ENCODE results near the gene PSMD1. TPM values are rescaled to one million over a fixed set of nuclear protein-coding genes. Genes with fewer than 3 reads are reported as not detected.

PSMD1 gene
- total RNA-seq, 3 donors from 2014 or later (not counting 1 experiment from before 2014, with no cell fraction given), result 44.1 to 54.9 (median 49.7) TPM

DNA sequence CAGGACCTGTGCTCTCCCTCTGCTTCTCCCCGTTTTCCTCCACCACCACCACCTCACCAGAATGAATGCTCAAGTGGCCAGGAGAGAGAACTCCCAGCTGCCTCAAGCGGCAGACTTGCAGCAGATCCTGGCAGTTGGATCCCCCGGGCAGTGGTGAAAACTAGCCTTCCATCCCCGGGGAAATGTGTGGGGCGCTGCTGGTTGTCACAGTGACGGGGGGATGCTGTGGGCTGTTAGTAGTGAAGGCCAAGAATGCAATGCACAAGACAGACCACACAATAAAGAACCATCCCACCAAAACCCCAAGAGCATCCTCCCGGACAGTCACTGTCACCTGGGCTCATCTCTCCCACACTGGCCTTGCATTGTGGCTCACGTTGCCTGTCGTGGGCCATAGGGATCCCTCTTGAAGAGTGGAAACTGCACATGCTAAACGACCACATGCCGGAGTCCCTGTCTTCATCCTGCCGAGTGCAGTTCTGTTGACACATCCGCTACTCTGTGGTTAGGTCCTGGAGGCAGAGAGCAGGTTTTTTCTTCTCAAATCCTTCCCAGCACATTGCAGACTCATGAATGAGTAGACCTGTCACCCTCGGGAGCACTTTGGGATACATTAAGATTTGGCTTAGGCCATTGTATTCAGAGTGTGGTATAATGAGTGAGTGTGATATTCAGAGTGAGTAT, 47.3 kb upstream of the PSMD1 start:
- WGBS (ENCODE audit: insufficient coverage), result 79% methylated on average over 13 of the region's 14 CpGs
- Mint-ChIP-seq H3K27ac (no peak overlapping the region), H3K4me1 (peaks cover 0 to 12% of the 10 kb centered on the region in 2 donors), H3K27me3 (ENCODE audit: low read depth in 2 of 2) (peaks cover 28 to 52% of the 10 kb centered on the region in 2 donors), H3K9me3 (peaks cover 8 to 9% of the 10 kb centered on the region in 2 donors), H3K36me3 (no peaks in the 10 kb centered on the region), H3K4me3 (no peak overlapping the region)
- H3K36me3 ChIP-seq (ENCODE audit: control insufficient read depth, insufficient read depth, low read length), result no peaks in the 10 kb centered on the region
- no peak overlapping the region for H3K4me3 ChIP-seq (ENCODE audit: low read length)
- no peaks in the 10 kb centered on the region for H3K4me1 ChIP-seq (ENCODE audit: control insufficient read depth, insufficient read depth, low read length)
- no peak for DNase-seq
- H3K9me3 ChIP-seq (ENCODE audit: control insufficient read depth, insufficient read depth, low read length), result no peaks in the 10 kb centered on the region
- no peak for ATAC-seq
- H3K27me3 ChIP-seq (ENCODE audit: control insufficient read depth, insufficient read depth, low read length), result peaks cover 1% of the 10 kb centered on the region
- no peak overlapping the region for H3K27ac ChIP-seq (ENCODE audit: low read length)
- intact Hi-C loops (cut with micrococcal nuclease), result no loop called here
- TF ChIP-seq, protein P1, sequence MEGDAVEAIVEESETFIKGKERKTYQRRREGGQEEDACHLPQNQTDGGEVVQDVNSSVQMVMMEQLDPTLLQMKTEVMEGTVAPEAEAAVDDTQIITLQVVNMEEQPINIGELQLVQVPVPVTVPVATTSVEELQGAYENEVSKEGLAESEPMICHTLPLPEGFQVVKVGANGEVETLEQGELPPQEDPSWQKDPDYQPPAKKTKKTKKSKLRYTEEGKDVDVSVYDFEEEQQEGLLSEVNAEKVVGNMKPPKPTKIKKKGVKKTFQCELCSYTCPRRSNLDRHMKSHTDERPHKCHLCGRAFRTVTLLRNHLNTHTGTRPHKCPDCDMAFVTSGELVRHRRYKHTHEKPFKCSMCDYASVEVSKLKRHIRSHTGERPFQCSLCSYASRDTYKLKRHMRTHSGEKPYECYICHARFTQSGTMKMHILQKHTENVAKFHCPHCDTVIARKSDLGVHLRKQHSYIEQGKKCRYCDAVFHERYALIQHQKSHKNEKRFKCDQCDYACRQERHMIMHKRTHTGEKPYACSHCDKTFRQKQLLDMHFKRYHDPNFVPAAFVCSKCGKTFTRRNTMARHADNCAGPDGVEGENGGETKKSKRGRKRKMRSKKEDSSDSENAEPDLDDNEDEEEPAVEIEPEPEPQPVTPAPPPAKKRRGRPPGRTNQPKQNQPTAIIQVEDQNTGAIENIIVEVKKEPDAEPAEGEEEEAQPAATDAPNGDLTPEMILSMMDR (IDR thresholded peaks at IDR 0.05), result no peak

GRCh38 chr2:231010201-231010730, 46.4 kb upstream of the PSMD1 start:
- Mint-ChIP-seq H3K4me1 (peaks cover 0 to 5% of the 10 kb centered on the region in 2 donors), H3K27ac (no peak overlapping the region), H3K4me3 (no peak overlapping the region), H3K27me3 (ENCODE audit: low read depth in 2 of 2) (peaks cover 31 to 60% of the 10 kb centered on the region in 2 donors), H3K36me3 (no peaks in the 10 kb centered on the region), H3K9me3 (peaks cover 3 to 4% of the 10 kb centered on the region in 2 donors)
- H3K9me3 ChIP-seq (ENCODE audit: control insufficient read depth, insufficient read depth, low read length), result no peaks in the 10 kb centered on the region
- H3K36me3 ChIP-seq (ENCODE audit: control insufficient read depth, insufficient read depth, low read length), result no peaks in the 10 kb centered on the region
- ATAC-seq (no peak), DNase-seq (no peak)
- no peak overlapping the region for H3K4me3 ChIP-seq (ENCODE audit: low read length)
- H3K27ac ChIP-seq (ENCODE audit: low read length), result no peak overlapping the region
- peaks cover 7% of the 10 kb centered on the region for H3K27me3 ChIP-seq (ENCODE audit: control insufficient read depth, insufficient read depth, low read length)
- 96% methylated on average over 2 of the region's 2 CpGs for WGBS (ENCODE audit: insufficient coverage)
- no peaks in the 10 kb centered on the region for H3K4me1 ChIP-seq (ENCODE audit: control insufficient read depth, insufficient read depth, low read length)
- TF ChIP-seq, protein P1 (IDR thresholded peaks at IDR 0.05), result no peak
- intact Hi-C loops (cut with micrococcal nuclease), result no loop called here

DNA sequence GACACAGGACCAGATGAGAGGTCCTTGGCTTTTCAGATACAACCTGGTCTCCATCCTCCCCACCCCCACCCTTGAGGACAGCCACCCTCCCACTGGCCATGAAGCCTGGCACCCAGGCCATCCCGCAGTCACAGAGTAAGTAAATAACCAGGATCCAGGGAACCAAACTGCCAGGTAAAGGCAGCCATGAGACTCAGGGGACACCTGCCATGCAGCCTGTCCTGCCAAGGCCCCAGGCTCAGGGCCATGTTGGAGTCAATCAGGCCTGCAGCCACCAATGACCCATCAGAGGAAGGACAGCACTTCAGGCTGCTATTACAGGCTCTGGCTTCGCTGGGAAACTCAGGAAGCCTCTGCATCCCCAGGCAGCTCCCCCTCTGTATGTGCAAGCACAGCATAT, 45.1 kb upstream of the PSMD1 start:
- Mint-ChIP-seq H3K9me3 (no peaks in the 10 kb centered on the region), H3K27me3 (ENCODE audit: low read depth in 2 of 2) (peaks cover 31 to 63% of the 10 kb centered on the region in 2 donors), H3K36me3 (no peaks in the 10 kb centered on the region), H3K4me3 (no peak overlapping the region), H3K4me1 (no peaks in the 10 kb centered on the region), H3K27ac (no peak overlapping the region)
- intact Hi-C loops (cut with micrococcal nuclease), result no loop called here
- Histone ChIP-seq H3K9me3 (ENCODE audit: control insufficient read depth, insufficient read depth, low read length) (no peaks in the 10 kb centered on the region), H3K27ac (ENCODE audit: low read length) (no peak overlapping the region), H3K4me3 (ENCODE audit: low read length) (no peak overlapping the region), H3K27me3 (ENCODE audit: control insufficient read depth, insufficient read depth, low read length) (peaks cover 12% of the 10 kb centered on the region), H3K36me3 (ENCODE audit: control insufficient read depth, insufficient read depth, low read length) (no peaks in the 10 kb centered on the region), H3K4me1 (ENCODE audit: control insufficient read depth, insufficient read depth, low read length) (no peaks in the 10 kb centered on the region)
- DNase-seq (no peak), ATAC-seq (no peak)
- TF ChIP-seq, protein P1 (IDR thresholded peaks at IDR 0.05), result no peak
- 60% methylated on average over 2 of the region's 2 CpGs for WGBS (ENCODE audit: insufficient coverage)

All from natural killer cell (primary cell).